ENCODE results near the gene PLEKHA4.

- TF ChIP-seq CTCF (optimal IDR thresholded peaks at IDR 0.05 in 1 of 3, IDR thresholded peaks at IDR 0.05 in 1 of 3, conservative IDR thresholded peaks at IDR 0.05 in 1 of 3; ENCODE audit: extremely low read depth in 1 of 3, insufficient read depth in 2 of 3, low read length in 3 of 3) (no peak), EZH2 (IDR thresholded peaks at IDR 0.05; ENCODE audit: low read length) (no peak)
These were observed 26.8 kb downstream of the PLEKHA4 start for GRCh38 chr19:48841571-48841970.
